H7 (cell line): ENCODE results near the gene SLC26A11. TPM values are rescaled to one million over a fixed set of nuclear protein-coding genes. Genes with fewer than 3 reads are reported as not detected.
"Not testable (repeated sequence)": the region's sequence is repeated elsewhere in the genome, so short reads cannot be mapped to it uniquely, and the experiment has no call there.

Experiments used
- DNase-seq: peaks from one replicate; pipeline ENCODE4 v3.0.0; 2012
- H3K27me3 ChIP-seq: 2 replicates; pipeline ENCODE4 v1.6.0; 2011; ENCODE audit warnings: mild to moderate bottlenecking, low read length; ENCODE audit not compliant: control insufficient read depth, insufficient read depth
- H3K36me3 ChIP-seq: replicated peaks from 2 replicates; pipeline ENCODE4 v1.5.1; 2011; ENCODE audit warnings: low read length; ENCODE audit not compliant: control insufficient read depth, insufficient read depth
- H3K4me3 ChIP-seq: 2 replicates; pipeline ENCODE4 v1.5.1; 2011; ENCODE audit warnings: low read depth, mild to moderate bottlenecking, control low read depth, low read length, moderate library complexity; ENCODE audit not compliant: insufficient read depth
- total RNA-seq: library from RNA; depleted of rRNA; stranded (reverse); fragments of >200 nt; shearing (Covaris generic); gene quantifications from 2 replicates; pipeline ENCODE4 v1.2.3, GENCODE V29; 2014

Gene SLC26A11
- total RNA-seq, 1 experiment from 2014 or later: 19.4 TPM

DNA sequence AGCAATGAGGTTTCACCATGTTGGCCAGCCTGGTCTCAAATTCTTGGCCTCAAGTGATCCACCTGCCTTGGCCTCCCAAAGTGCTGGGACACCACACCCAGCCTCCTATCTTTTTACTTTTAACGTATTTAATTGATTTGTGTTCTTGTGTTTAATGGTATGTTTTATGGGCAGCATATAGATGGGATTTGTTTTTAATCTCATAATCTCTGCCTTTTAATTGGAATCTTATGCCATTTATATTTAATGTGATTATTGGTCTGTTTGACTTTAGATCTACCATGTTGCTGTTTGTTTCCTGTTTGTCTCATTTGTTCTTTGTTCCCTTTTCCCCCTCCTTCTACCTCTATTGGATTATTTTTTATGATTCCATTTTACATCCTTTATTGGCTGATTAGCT is 12.2 kb downstream of the SLC26A11 start:
- H3K27me3 ChIP-seq: no peaks in the 10 kb centered on the region
- no peak for DNase-seq
- H3K4me3 ChIP-seq: no peak overlapping the region
- peaks cover 1% of the 10 kb centered on the region for H3K36me3 ChIP-seq

DNA sequence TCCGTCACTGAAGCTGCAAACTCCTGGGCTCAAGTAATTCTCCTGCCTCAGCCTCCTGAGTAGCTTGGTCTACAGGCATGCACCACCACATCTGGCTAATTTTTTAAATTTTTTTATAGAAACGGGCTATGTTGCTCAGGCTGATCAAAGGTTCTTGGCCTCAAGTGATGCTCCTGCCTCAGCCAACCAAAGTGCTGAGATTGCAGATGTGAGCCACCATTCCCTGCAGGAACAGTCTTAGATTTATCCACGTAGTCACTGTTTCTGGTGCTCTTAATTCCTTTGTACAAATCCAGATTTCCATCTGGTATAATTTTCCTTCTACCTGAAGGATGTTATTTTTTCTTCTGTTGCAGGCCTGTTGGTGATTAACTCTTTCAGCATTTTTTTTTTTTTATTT is 13.0 kb downstream of the SLC26A11 start:
- H3K36me3 ChIP-seq: peaks cover 1% of the 10 kb centered on the region
- no peak overlapping the region for H3K4me3 ChIP-seq
- no peaks in the 10 kb centered on the region for H3K27me3 ChIP-seq
- DNase-seq: no peak

DNA sequence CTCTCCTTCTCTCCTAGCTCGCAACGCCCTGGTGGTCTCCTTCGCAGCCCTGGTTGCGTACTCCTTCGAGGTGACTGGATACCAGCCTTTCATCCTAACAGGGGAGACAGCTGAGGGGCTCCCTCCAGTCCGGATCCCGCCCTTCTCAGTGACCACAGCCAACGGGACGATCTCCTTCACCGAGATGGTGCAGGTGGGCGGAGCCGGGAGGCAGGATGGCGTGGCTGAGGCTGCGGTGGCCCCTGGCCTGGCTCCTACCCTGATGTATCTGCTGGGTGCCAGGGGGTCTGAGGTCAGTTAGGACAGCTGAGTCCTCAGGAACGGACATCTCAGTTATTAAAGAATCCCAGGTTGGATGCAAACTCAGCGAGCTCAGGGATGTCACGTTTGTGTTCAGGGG is 16.7 kb downstream of the SLC26A11 start:
- Histone ChIP-seq H3K27me3 (no peaks in the 10 kb centered on the region), H3K4me3 (no peak overlapping the region), H3K36me3 (peaks cover 1% of the 10 kb centered on the region)
- DNase-seq: no peak

DNA sequence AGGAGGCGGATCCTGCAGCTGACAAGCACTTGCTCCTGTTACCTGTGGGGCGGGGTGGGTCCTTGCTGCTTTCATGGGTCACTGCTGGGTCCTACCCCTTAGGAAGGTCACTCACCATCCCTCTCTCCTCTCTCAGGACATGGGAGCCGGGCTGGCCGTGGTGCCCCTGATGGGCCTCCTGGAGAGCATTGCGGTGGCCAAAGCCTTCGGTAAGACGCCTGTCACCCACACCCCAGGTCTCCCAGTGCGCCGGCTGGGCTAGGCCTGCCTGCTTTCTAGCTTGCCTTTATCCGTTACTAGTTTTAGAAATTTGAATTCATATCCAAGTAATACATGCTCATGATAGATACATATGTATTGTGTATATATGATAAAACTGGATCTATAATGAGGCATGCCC is 17.2 kb downstream of the SLC26A11 start:
- H3K27me3 ChIP-seq: no peaks in the 10 kb centered on the region
- H3K36me3 ChIP-seq: peaks cover 2% of the 10 kb centered on the region
- no peak for DNase-seq
- H3K4me3 ChIP-seq: no peak overlapping the region

DNA sequence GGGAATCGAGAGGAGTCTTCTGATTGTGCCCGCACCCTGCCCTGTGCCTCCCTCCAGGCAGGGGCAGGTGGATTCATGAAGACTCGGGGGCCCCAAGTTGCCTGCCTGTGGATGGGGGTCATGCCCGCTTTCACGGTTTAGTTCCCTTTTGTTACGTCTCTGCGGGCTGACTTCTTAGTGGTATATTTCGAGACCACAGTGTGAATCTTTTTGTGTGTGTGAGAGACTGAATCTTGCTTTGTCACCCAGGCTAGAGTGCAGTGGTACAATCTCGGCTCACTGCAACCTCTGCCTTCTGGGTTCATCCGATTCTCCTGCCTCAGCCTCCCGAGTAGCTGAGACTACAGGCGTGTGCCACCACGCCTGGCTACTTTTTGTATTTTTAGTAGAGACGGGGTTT is 22.3 kb downstream of the SLC26A11 start:
- no peak for DNase-seq
- no peaks in the 10 kb centered on the region for H3K27me3 ChIP-seq
- peaks cover 1% of the 10 kb centered on the region for H3K36me3 ChIP-seq
- no peak overlapping the region for H3K4me3 ChIP-seq

DNA sequence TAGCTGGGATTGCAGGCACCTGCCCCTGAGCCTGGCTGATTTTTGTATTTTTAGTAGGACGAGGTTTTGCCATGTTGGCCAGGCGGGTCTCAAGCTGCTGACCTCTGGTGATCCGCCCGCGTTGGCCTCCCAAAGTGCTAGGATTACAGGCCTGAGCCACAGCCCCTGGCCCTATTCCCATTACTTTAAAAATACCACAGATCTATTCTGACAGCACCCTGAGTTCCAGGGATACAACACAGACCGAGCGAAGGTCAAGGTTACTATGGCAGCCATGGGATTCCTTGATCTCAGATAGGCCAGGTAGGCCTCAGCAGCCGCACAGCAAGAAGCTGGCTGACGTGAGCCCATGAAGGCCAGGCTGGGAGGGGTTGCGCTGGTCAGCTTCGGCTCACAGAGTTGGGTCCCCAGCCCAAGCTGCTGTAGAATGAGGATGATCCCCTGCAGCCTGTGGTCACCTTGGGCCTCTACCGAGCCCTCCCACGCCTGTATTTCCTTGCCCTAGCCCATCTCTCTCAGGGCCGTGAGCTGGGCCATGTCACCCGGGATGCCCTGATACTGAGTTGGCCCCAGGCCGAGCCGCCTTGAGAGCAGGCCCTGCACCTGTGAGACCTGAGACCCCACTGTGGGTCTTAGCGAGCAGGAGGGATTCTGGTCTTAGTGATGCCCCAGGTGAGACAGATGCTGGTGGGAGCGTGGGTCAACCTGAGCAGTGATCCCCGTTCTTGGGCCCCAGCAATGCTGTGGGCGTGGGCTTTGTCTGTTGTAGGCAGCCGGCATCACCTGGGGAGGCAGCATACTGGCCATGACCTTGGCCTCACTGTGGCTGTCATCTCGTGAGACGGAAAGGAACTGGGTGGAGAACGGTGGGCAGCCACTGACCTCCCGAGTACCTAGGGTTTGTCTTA is 23.6 kb downstream of the SLC26A11 start:
- no peak for DNase-seq
- no peaks in the 10 kb centered on the region for H3K27me3 ChIP-seq
- peaks cover 1% of the 10 kb centered on the region for H3K36me3 ChIP-seq
- no peak overlapping the region for H3K4me3 ChIP-seq

DNA sequence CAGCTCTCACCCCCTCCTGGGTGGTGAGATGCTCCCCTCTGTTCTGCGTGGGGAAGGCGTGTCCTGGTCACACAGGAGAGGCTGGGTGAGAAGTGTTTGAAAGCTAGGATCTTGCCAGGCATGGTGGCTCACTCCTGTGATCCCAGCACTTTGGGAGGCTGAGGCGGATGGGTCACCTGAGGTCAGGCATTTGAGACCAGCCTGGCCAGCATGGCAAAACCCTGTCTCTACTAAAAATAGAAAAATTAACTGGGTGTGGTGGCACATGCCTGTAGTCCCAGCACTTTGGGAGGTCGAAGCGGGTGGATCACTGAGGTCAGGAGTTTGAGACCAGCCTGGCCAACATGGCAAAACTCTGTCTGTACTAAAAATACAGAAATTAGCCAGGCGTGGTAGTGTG is 24.2 kb downstream of the SLC26A11 start:
- H3K36me3 ChIP-seq, H3K27me3 ChIP-seq, DNase-seq, H3K4me3 ChIP-seq: not testable (repeated sequence)

DNA sequence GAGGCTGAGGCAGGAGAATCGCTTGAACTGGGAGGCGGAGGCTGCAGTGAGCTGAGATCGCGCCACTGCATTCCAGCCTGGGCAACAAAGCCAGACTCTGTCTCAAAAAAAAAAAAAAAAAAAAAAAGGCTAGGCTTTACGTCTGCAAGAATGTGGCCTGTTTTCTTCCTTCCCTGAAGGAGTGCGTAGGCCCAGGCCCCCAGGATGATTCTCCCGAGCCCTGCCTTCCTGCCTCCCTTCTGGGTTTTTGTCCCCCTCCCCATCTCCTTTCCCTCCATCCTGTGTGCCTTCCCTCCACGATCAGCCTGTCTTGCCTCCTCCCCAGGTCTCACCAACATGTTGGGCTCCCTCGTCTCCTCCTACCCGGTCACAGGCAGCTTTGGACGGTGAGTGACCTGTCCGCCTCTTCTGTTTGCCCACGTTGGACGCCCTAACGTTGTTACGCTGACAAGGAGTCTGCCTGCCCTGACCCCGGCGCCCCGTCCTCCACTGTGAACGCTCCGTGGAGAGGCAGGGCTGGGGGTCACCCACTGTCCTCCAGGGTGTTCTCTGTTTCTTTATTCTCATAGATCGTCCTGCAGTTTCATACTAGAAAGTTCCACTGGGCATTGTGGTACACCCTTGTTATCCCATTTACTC is 24.8 kb downstream of the SLC26A11 start:
- no peaks in the 10 kb centered on the region for H3K27me3 ChIP-seq
- H3K4me3 ChIP-seq: no peak overlapping the region
- H3K36me3 ChIP-seq: peaks cover 1% of the 10 kb centered on the region
- peak; percentile 21 for DNase-seq

DNA sequence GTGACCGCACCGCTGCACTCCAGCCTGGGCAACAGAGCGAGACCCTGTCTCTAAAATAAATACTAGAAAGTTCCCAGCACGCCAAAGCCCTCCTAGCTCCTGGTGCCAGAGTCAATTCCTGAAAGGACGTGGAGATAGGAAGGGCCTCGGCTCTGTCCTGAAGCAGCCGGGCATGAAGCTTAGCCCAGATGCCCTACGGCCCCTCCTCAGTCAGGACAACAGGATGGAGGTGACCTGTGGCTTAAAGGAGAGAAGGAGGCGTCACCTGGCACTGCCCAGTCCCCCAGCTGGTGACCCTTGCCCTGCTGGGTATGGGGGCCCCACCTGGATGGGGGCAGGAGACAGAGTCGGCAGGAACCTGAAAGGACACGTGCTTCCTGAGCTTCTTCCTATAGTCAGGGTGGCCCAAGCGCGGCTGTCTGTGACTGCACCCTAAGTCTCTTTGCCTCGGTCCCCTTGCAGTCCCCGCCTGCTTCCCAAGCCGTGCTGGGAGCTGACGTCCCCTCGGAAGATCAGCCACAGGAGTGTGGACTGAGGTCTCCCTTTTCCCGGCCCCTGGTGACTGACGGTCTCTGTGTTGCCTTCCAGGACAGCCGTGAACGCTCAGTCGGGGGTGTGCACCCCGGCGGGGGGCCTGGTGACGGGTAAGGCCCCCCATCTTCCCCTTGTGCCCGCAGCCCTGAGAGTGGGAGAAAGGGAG is 25.5 kb downstream of the SLC26A11 start:
- Histone ChIP-seq H3K27me3 (no peaks in the 10 kb centered on the region), H3K36me3 (peaks cover 1% of the 10 kb centered on the region), H3K4me3 (no peak overlapping the region)
- no peak for DNase-seq

DNA sequence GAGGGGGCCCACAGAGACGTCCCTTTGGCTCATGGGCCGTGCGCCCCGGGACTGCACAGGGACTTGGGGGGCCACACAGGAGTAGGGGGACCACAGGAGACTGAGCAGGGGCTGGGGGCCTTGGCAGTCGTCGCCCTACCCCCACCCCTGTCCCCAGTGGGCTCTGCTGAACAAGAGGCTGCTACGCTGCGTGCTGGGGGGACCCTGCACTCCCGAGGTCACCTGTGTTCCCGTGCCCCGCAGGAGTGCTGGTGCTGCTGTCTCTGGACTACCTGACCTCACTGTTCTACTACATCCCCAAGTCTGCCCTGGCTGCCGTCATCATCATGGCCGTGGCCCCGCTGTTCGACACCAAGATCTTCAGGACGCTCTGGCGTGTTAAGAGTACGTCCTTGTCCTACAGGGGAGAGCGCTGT is 26.0 kb downstream of the SLC26A11 start:
- Histone ChIP-seq H3K27me3 (no peaks in the 10 kb centered on the region), H3K4me3 (no peak overlapping the region), H3K36me3 (peaks cover 1% of the 10 kb centered on the region)
- peak; percentile 35 for DNase-seq

DNA sequence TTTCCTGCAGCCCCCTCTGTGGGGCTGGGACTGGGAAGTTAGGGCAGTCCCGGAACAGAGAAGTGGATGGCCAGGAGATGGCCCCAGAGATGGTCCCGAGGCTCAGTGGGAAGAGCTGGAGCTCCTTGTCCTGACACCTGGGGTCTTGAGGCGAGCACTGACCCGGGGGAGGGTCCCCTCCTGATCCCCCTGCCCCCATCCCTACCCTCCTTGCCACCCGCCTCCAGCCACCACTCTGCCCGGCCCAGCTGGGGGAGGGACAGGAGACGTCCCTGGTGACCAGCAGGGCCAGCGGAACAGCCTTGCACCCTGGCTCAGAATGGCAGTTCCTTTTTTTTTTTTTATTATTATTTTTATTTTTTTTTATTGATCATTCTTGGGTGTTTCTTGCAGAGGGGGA is 26.5 kb downstream of the SLC26A11 start:
- peaks cover 1% of the 10 kb centered on the region for H3K36me3 ChIP-seq
- no peak overlapping the region for H3K4me3 ChIP-seq
- H3K27me3 ChIP-seq: no peaks in the 10 kb centered on the region
- DNase-seq: peak; percentile 47

DNA sequence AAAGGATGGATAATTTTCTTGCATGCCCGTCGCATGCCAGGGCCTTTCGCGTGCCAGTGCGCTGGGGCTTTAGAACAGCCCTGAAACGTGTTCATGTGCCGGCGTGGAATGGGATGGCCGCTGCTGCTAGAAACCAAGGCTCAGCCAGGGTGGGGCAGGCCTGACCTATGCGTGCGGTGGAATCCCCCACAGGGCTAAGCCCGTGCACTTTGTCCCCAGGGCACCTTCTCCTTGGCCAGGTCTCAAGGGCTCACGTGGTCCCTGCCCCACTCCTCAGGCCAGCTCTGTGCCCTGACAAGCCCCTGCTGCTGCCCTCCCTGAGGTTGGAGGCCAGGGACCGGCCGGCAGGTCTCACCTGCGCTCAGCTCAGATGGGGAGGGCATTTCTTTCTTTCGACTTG is 27.3 kb downstream of the SLC26A11 start:
- peaks cover under 1% of the 10 kb centered on the region; the same call in 1 of the 2 replicates for H3K36me3 ChIP-seq
- DNase-seq: peak; percentile 34
- no peaks in the 10 kb centered on the region for H3K27me3 ChIP-seq
- no peak overlapping the region for H3K4me3 ChIP-seq

DNA sequence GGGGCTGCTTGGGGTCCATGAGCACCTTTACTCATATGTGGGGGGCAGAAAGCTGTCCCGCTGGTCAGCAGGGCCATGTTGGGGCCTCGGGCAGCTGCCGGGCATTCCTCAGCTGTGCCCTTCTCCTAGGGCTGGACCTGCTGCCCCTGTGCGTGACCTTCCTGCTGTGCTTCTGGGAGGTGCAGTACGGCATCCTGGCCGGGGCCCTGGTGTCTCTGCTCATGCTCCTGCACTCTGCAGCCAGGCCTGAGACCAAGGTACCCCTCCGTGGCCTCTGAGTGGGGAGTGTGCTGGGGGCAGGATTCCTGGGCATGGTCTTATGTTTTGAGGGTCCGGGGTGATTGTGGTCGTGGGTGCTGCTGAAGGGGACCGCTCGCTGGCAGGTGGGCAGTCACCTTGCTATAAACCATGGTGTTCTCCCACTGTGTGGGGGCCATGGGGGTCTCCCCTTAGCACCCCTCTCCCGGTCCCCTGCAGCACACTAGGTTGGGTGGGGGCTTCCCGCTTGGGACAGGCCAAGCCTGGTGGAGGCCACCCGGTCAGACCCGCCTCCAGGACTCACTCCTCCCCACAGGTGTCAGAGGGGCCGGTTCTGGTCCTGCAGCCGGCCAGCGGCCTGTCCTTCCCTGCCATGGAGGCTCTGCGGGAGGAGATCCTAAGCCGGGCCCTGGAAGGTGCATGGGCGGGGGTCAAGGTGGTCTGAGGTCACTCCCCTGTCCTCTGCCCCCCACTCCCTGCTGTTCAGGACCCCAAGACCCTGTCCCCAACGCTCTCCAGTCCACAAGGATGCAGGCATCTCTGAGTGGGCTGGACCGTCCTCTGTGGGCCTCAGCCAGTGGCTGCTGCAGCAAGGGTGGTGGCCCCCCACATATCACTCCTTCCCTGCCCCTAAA is 28.0 kb downstream of the SLC26A11 start:
- Histone ChIP-seq H3K4me3 (no peak overlapping the region), H3K27me3 (no peaks in the 10 kb centered on the region), H3K36me3 (peaks cover 2% of the 10 kb centered on the region)
- DNase-seq: peak; percentile 48
